Measurements from ENCODE around the gene BCL2L14. TPM values are rescaled to one million over a fixed set of nuclear protein-coding genes. Genes with fewer than 3 reads are reported as not detected.

The BCL2L14 gene
- total RNA-seq, 1 experiment from 2014 or later = not detected

DNA sequence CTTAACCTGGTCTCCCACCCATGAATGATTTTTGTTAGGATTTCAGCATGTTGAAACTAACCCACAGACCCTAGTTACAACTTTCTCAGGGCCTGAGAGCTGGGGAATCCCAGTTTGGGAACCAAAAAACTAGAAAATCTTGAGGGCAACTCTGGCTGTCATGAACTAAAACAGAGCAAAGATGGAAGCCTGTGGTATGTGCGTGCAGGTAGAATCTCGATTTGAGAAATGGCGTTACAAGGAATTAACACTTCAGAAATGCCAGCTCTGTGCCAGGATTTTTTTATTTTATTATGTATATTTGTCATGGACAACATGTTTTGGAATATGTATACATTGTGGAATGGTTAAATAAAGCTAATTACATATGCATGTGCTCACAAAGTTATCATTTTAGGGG is 36.4 kb upstream of the BCL2L14 start:
- no TSS peak for BruUV-seq (replicated peaks)
- Histone ChIP-seq H3K9me3 (ENCODE audit: control insufficient read depth, insufficient read depth, low read depth, low read length) (no peaks in the 10 kb centered on the region), H3K4me1 (ENCODE audit: control insufficient read depth, insufficient read depth, low read length) (no peaks in the 10 kb centered on the region), H3K27ac (ENCODE audit: low read length) (no peak overlapping the region), H3K27me3 (ENCODE audit: control insufficient read depth, insufficient read depth, low read length) (no peaks in the 10 kb centered on the region), H3K4me3 (ENCODE audit: low read depth in 2 of 2, low read length in 2 of 2) (no peak overlapping the region), H3K36me3 (ENCODE audit: control insufficient read depth, insufficient read depth, low read length) (no peaks in the 10 kb centered on the region)
- DNase-seq (ENCODE audit: low read depth, low spot score) (no peak), ATAC-seq (no peak)
- intact Hi-C loops (cut with micrococcal nuclease; ENCODE audit: unreplicated experiment) (no loop called here), in situ Hi-C loops (cut with HindIII; ENCODE audit: low pct_unique_long_range_greater_than_20kb, low sequenced_read_pairs) (no loop called here)
- ChIA-PET POLR2A (no interaction called here), CTCF (no interaction called here)
- TF ChIP-seq TCF7L2 (IDR thresholded peaks at IDR 0.05; ENCODE audit: low read depth, low read length) = no peak
- TF ChIP-seq, protein P1, sequence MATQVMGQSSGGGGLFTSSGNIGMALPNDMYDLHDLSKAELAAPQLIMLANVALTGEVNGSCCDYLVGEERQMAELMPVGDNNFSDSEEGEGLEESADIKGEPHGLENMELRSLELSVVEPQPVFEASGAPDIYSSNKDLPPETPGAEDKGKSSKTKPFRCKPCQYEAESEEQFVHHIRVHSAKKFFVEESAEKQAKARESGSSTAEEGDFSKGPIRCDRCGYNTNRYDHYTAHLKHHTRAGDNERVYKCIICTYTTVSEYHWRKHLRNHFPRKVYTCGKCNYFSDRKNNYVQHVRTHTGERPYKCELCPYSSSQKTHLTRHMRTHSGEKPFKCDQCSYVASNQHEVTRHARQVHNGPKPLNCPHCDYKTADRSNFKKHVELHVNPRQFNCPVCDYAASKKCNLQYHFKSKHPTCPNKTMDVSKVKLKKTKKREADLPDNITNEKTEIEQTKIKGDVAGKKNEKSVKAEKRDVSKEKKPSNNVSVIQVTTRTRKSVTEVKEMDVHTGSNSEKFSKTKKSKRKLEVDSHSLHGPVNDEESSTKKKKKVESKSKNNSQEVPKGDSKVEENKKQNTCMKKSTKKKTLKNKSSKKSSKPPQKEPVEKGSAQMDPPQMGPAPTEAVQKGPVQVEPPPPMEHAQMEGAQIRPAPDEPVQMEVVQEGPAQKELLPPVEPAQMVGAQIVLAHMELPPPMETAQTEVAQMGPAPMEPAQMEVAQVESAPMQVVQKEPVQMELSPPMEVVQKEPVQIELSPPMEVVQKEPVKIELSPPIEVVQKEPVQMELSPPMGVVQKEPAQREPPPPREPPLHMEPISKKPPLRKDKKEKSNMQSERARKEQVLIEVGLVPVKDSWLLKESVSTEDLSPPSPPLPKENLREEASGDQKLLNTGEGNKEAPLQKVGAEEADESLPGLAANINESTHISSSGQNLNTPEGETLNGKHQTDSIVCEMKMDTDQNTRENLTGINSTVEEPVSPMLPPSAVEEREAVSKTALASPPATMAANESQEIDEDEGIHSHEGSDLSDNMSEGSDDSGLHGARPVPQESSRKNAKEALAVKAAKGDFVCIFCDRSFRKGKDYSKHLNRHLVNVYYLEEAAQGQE (IDR thresholded peaks at IDR 0.05; ENCODE audit: insufficient read depth in 1 of 2, low read depth in 2 of 2, low read length in 1 of 2) = no peak
- no peak for TF ChIP-seq SIN3A (IDR thresholded peaks at IDR 0.05; ENCODE audit: borderline replicate concordance, insufficient read depth, low read depth, low read length)
- no peak for TF ChIP-seq CTCF (IDR thresholded peaks at IDR 0.05)
- no peak for TF ChIP-seq POLR2AphosphoS5 (IDR thresholded peaks at IDR 0.05; ENCODE audit: low read depth, low read length)

GRCh38 chr12:12035229-12035628 is 35.5 kb upstream of the BCL2L14 start:
- in situ Hi-C loops (cut with HindIII; ENCODE audit: low pct_unique_long_range_greater_than_20kb, low sequenced_read_pairs) = no loop called here
- ChIA-PET POLR2A (no interaction called here), CTCF (no interaction called here)
- DNase-seq (ENCODE audit: low read depth, low spot score) (no peak), ATAC-seq (no peak)
- no peaks in the 10 kb centered on the region for H3K4me1 ChIP-seq (ENCODE audit: control insufficient read depth, insufficient read depth, low read length)
- H3K9me3 ChIP-seq (ENCODE audit: control insufficient read depth, insufficient read depth, low read depth, low read length) = no peaks in the 10 kb centered on the region
- no peaks in the 10 kb centered on the region for H3K27me3 ChIP-seq (ENCODE audit: control insufficient read depth, insufficient read depth, low read length)
- intact Hi-C loops (cut with micrococcal nuclease; ENCODE audit: unreplicated experiment) = no loop called here
- BruUV-seq (replicated peaks) = no TSS peak
- no peak overlapping the region for H3K4me3 ChIP-seq (ENCODE audit: low read depth in 2 of 2, low read length in 2 of 2)
- TF ChIP-seq POLR2AphosphoS5 (IDR thresholded peaks at IDR 0.05; ENCODE audit: low read depth, low read length) = no peak
- no peak for TF ChIP-seq TCF7L2 (IDR thresholded peaks at IDR 0.05; ENCODE audit: low read depth, low read length)
- TF ChIP-seq SIN3A (IDR thresholded peaks at IDR 0.05; ENCODE audit: borderline replicate concordance, insufficient read depth, low read depth, low read length) = no peak
- TF ChIP-seq, protein P1 (IDR thresholded peaks at IDR 0.05; ENCODE audit: insufficient read depth in 1 of 2, low read depth in 2 of 2, low read length in 1 of 2) = no peak
- no peak for TF ChIP-seq CTCF (IDR thresholded peaks at IDR 0.05)
- H3K27ac ChIP-seq (ENCODE audit: low read length) = no peak overlapping the region
- H3K36me3 ChIP-seq (ENCODE audit: control insufficient read depth, insufficient read depth, low read length) = no peaks in the 10 kb centered on the region

Measured in Panc1 (cell line).